Osteocyte (in vitro differentiated cells): Measurements from ENCODE around the gene TICAM2. TPM values are rescaled to one million over a fixed set of nuclear protein-coding genes. Genes with fewer than 3 reads are reported as not detected.

Source experiments
- DNase-seq: peaks from one replicate; pipeline ENCODE4 v3.0.0; 2021; ENCODE audit warnings: mixed read lengths; ENCODE audit not compliant: unreplicated experiment; ENCODE audit errors: extremely low spot score
- H3K27ac Mint-ChIP-seq: one replicate; pipeline ENCODE4 v1.8.0; 2021; ENCODE audit warnings: mild to moderate bottlenecking, mixed read lengths; ENCODE audit not compliant: unreplicated experiment
- H3K27me3 Mint-ChIP-seq: one replicate; pipeline ENCODE4 v1.8.0; 2021; ENCODE audit warnings: mixed read lengths; ENCODE audit not compliant: unreplicated experiment
- H3K36me3 Mint-ChIP-seq: one replicate; pipeline ENCODE4 v1.8.0; 2021; ENCODE audit warnings: mixed read lengths; ENCODE audit not compliant: unreplicated experiment
- H3K4me1 Mint-ChIP-seq: one replicate; pipeline ENCODE4 v1.8.0; 2021; ENCODE audit warnings: mixed read lengths; ENCODE audit not compliant: unreplicated experiment
- H3K4me3 Mint-ChIP-seq: one replicate; pipeline ENCODE4 v1.8.0; 2021; ENCODE audit warnings: mild to moderate bottlenecking, moderate library complexity, mixed read lengths; ENCODE audit not compliant: unreplicated experiment
- H3K9me3 Mint-ChIP-seq: one replicate; pipeline ENCODE4 v1.8.0; 2021; ENCODE audit warnings: mixed read lengths; ENCODE audit not compliant: unreplicated experiment
- total RNA-seq: library from RNA; stranded (reverse); gene quantifications from 2 replicates; pipeline ENCODE4 v1.2.1, GENCODE V29; 2021
- TF ChIP-seq, protein P1 (sequence below): fragments of 200-600 bp; sonication (generic); IDR thresholded peaks from 2 replicates; pipeline ENCODE4 v1.5.0; 2021; ENCODE audit warnings: antibody characterized with exemption, mild to moderate bottlenecking, moderate library complexity

Gene TICAM2
- total RNA-seq, 1 donor from 2014 or later = 2.8 TPM

- H3K27me3 Mint-ChIP-seq = peaks cover 25% of the 10 kb centered on the region
- no peak for DNase-seq
- peaks cover 7% of the 10 kb centered on the region for H3K4me1 Mint-ChIP-seq
- H3K4me3 Mint-ChIP-seq = no peak overlapping the region
- H3K36me3 Mint-ChIP-seq = no peaks in the 10 kb centered on the region
- no peaks in the 10 kb centered on the region for H3K9me3 Mint-ChIP-seq
- H3K27ac Mint-ChIP-seq = no peak overlapping the region
- TF ChIP-seq, protein P1, sequence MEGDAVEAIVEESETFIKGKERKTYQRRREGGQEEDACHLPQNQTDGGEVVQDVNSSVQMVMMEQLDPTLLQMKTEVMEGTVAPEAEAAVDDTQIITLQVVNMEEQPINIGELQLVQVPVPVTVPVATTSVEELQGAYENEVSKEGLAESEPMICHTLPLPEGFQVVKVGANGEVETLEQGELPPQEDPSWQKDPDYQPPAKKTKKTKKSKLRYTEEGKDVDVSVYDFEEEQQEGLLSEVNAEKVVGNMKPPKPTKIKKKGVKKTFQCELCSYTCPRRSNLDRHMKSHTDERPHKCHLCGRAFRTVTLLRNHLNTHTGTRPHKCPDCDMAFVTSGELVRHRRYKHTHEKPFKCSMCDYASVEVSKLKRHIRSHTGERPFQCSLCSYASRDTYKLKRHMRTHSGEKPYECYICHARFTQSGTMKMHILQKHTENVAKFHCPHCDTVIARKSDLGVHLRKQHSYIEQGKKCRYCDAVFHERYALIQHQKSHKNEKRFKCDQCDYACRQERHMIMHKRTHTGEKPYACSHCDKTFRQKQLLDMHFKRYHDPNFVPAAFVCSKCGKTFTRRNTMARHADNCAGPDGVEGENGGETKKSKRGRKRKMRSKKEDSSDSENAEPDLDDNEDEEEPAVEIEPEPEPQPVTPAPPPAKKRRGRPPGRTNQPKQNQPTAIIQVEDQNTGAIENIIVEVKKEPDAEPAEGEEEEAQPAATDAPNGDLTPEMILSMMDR = no peak
These were observed 39.7 kb upstream of the TICAM2 start for GRCh38 chr5:115641948-115642347.

DNA sequence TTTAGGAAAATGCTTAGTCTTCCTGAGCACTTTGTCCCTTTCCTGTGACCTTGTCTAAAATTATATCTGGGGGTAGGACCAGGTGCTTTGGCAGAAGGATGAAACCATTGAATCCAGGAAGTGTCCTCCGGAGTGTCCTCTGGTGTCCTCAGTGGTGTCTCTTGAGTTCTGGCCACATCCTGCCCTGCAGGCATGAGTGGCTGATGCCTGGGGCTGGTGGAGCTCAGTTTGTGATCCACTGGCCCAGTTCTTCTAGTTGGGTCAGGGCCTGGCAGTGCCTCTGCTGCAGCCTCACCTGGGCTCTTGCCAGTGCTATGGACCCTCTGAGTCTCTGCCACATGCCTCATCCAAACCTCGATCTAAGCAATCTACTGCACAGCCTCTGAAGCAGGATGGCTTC lies 38.0 kb upstream of the TICAM2 start:
- Mint-ChIP-seq H3K4me1 (peaks cover 7% of the 10 kb centered on the region), H3K36me3 (no peaks in the 10 kb centered on the region), H3K9me3 (no peaks in the 10 kb centered on the region), H3K27ac (no peak overlapping the region), H3K27me3 (peaks cover 31% of the 10 kb centered on the region), H3K4me3 (no peak overlapping the region)
- no peak for DNase-seq
- TF ChIP-seq, protein P1 = no peak

GRCh38 chr5:115639377-115639776 lies 37.1 kb upstream of the TICAM2 start:
- Mint-ChIP-seq H3K4me3 (no peak overlapping the region), H3K27ac (no peak overlapping the region), H3K4me1 (peaks cover 10% of the 10 kb centered on the region), H3K36me3 (no peaks in the 10 kb centered on the region), H3K9me3 (no peaks in the 10 kb centered on the region), H3K27me3 (peaks cover 24% of the 10 kb centered on the region)
- TF ChIP-seq, protein P1 = no peak
- no peak for DNase-seq

DNA sequence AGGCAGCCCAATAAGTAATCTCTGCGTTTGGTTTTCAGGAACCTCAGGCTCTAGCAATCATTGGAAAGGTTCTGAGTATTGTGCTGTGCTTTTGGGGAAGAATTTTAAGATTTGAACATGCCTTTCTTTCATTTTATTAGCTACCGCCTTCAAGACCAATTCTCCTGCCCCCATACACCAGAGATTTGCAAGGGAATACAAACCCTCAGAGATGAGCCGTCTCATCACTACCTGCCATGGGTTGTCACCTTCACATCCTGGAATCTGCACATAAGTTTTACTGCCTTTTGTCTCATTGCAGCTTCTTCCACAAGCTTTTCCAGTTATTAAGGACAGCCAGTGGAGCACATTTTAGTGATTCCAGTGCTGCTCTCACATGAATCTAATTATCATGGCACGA lies 35.2 kb upstream of the TICAM2 start:
- no peak for DNase-seq
- Mint-ChIP-seq H3K27me3 (peaks cover 21% of the 10 kb centered on the region), H3K36me3 (no peaks in the 10 kb centered on the region), H3K9me3 (no peaks in the 10 kb centered on the region), H3K4me1 (peaks cover 12% of the 10 kb centered on the region), H3K4me3 (no peak overlapping the region), H3K27ac (no peak overlapping the region)
- TF ChIP-seq, protein P1 = no peak

DNA sequence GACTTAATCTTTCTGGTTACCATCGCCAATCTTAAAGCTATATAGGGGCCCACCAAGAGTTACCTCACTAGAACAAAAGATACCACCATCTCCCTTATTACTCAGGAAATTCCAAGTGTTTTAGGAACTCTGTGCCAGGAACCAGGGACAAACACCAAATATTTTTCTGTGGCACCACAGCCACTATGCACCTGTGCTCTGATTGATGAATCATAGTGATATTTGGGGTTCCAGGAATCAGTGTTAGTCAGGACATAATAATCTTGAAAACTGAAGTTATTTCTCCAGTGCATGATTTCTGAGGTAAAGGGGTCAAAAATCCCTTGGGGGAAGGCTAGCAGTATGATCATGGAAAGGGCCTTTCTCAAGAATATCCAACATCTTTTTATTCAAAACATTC lies 33.7 kb upstream of the TICAM2 start:
- TF ChIP-seq, protein P1 = no peak
- H3K36me3 Mint-ChIP-seq = no peaks in the 10 kb centered on the region
- DNase-seq = no peak
- no peak overlapping the region for H3K4me3 Mint-ChIP-seq
- H3K4me1 Mint-ChIP-seq = peaks cover 5% of the 10 kb centered on the region
- H3K27me3 Mint-ChIP-seq = peaks cover 21% of the 10 kb centered on the region
- no peak overlapping the region for H3K27ac Mint-ChIP-seq
- no peaks in the 10 kb centered on the region for H3K9me3 Mint-ChIP-seq
